ENCODE data around the gene ZNF287. TPM values are rescaled to one million over a fixed set of nuclear protein-coding genes. Genes with fewer than 3 reads are reported as not detected.
A peak's percentile ranks its signal among the peaks of the same experiment; 100 is the strongest.
"Not testable (repeated sequence)": the region's sequence is repeated elsewhere in the genome, so short reads cannot be mapped to it uniquely, and the experiment has no call there.

The ZNF287 gene
- total RNA-seq, 2 experiments from 2014 or later: 11.1 to 11.5 TPM

- peaks cover 87% of the 10 kb centered on the region for H3K9me3 Mint-ChIP-seq
- intact Hi-C loops (cut with micrococcal nuclease): no loop called here
These were observed 16.4 kb downstream of the ZNF287 start for GRCh38 chr17:16552637-16553045.

GRCh38 chr17:16551878-16552636 is 16.9 kb downstream of the ZNF287 start:
- ChIA-PET POLR2A (no interaction called here), CTCF (no interaction called here)
- Mint-ChIP-seq H3K36me3 (peaks cover 62% of the 10 kb centered on the region), H3K4me1 (ENCODE audit: low read depth) (no peaks in the 10 kb centered on the region), H3K4me3 (no peak overlapping the region), H3K27ac (no peak overlapping the region), H3K9me3 (peaks cover 87% of the 10 kb centered on the region), H3K27me3 (no peaks in the 10 kb centered on the region)
- intact Hi-C loops (cut with micrococcal nuclease): no loop called here
- no peak for DNase-seq

More at GRCh38 chr17:16552637-16553045, 16.4 kb downstream of the ZNF287 start:
- Mint-ChIP-seq H3K36me3 (peaks cover 67% of the 10 kb centered on the region), H3K4me1 (ENCODE audit: low read depth) (no peaks in the 10 kb centered on the region), H3K4me3 (no peak overlapping the region), H3K27me3 (no peaks in the 10 kb centered on the region), H3K27ac (no peak overlapping the region)
- ChIA-PET POLR2A (no interaction called here), CTCF (no interaction called here)
- DNase-seq: no peak

- Mint-ChIP-seq H3K27me3 (peaks cover 2% of the 10 kb centered on the region), H3K4me1 (ENCODE audit: low read depth) (peaks cover 14% of the 10 kb centered on the region), H3K4me3 (no peak overlapping the region), H3K27ac (no peak overlapping the region), H3K36me3 (peaks cover 3% of the 10 kb centered on the region), H3K9me3 (no peaks in the 10 kb centered on the region)
- DNase-seq: no peak
- POLR2A ChIA-PET: interaction anchor here (0.6 to 1.8 kb wide), 2 partner anchors 51 to 156 kb away, joined by 3 to 7 read pairs; partner anchors contain the start of gene UBB
- CTCF ChIA-PET: interaction anchor here (1.0 to 4.0 kb wide), 11 partner anchors 13 to 454 kb away, joined by 3 to 41 read pairs (median 7); partner anchors contain the start of genes CCDC144A and CENPV
- intact Hi-C loops (cut with micrococcal nuclease): loop anchor here (1.0 to 5.0 kb wide), 4 partner anchors 47 to 1500 kb away; partner anchors contain the start of genes ATPAF2 and GID4
These were observed 31.9 kb downstream of the ZNF287 start for GRCh38 chr17:16537130-16537458.

GRCh38 chr17:16534236-16534635 is 34.8 kb downstream of the ZNF287 start:
- H3K9me3 Mint-ChIP-seq: no peaks in the 10 kb centered on the region
- ChIA-PET POLR2A (no interaction called here), CTCF (interaction anchor here (4.0 kb wide), 1 partner anchor 55 kb away, joined by 41 read pairs; no protein-coding TSS in a partner anchor)
- no peak overlapping the region for H3K27ac Mint-ChIP-seq
- DNase-seq: no peak
- intact Hi-C loops (cut with micrococcal nuclease): no loop called here
- H3K4me3 Mint-ChIP-seq: no peak overlapping the region
- H3K4me1 Mint-ChIP-seq (ENCODE audit: low read depth): peaks cover 14% of the 10 kb centered on the region
- peaks cover 6% of the 10 kb centered on the region for H3K27me3 Mint-ChIP-seq
- no peaks in the 10 kb centered on the region for H3K36me3 Mint-ChIP-seq

GRCh38 chr17:16529906-16530305 is 39.1 kb downstream of the ZNF287 start:
- DNase-seq: no peak
- POLR2A ChIA-PET: no interaction called here
- intact Hi-C loops (cut with micrococcal nuclease): no loop called here
- Mint-ChIP-seq H3K9me3 (no peaks in the 10 kb centered on the region), H3K36me3 (no peaks in the 10 kb centered on the region), H3K27me3 (peaks cover 28% of the 10 kb centered on the region), H3K4me3 (no peak overlapping the region), H3K4me1 (ENCODE audit: low read depth) (peaks cover 3% of the 10 kb centered on the region), H3K27ac (no peak overlapping the region)
- CTCF ChIA-PET: interaction anchor here (1.5 kb wide), 1 partner anchor 9 kb away, joined by 5 read pairs; no protein-coding TSS in a partner anchor

- CTCF ChIA-PET: interaction anchor here (0.7 to 0.9 kb wide), 2 partner anchors 9 to 73 kb away, joined by 3 to 4 read pairs; no protein-coding TSS in a partner anchor
- Mint-ChIP-seq H3K4me1 (ENCODE audit: low read depth) (peaks cover 4% of the 10 kb centered on the region), H3K4me3 (no peak overlapping the region), H3K9me3 (no peaks in the 10 kb centered on the region), H3K27ac (no peak overlapping the region), H3K27me3 (peaks cover 28% of the 10 kb centered on the region), H3K36me3 (no peaks in the 10 kb centered on the region)
- intact Hi-C loops (cut with micrococcal nuclease): no loop called here
- no peak for DNase-seq
- POLR2A ChIA-PET: no interaction called here
These were observed 41.7 kb downstream of the ZNF287 start for GRCh38 chr17:16527298-16527697.

- H3K4me1 Mint-ChIP-seq (ENCODE audit: low read depth); H3K36me3 Mint-ChIP-seq; H3K9me3 Mint-ChIP-seq; H3K27ac Mint-ChIP-seq; intact Hi-C loops (cut with micrococcal nuclease); DNase-seq; H3K4me3 Mint-ChIP-seq: not testable (repeated sequence)
- peaks cover 26% of the 10 kb centered on the region for H3K27me3 Mint-ChIP-seq
- ChIA-PET POLR2A (interaction anchor here (0.6 kb wide), 2 partner anchors 55 to 200 kb away, joined by 4 read pairs; no protein-coding TSS in a partner anchor), CTCF (interaction anchor here (1.0 to 6.2 kb wide), 3 partner anchors 10 to 162 kb away, joined by 5 to 113 read pairs (median 9); no protein-coding TSS in a partner anchor)
These were observed 43.4 kb downstream of the ZNF287 start for GRCh38 chr17:16525556-16525955.

GRCh38 chr17:16521070-16521727 is 47.8 kb downstream of the ZNF287 start:
- Mint-ChIP-seq H3K9me3 (no peaks in the 10 kb centered on the region), H3K4me3 (no peak overlapping the region), H3K4me1 (ENCODE audit: low read depth) (peaks cover 6% of the 10 kb centered on the region), H3K27me3 (peaks cover 24% of the 10 kb centered on the region), H3K27ac (no peak overlapping the region), H3K36me3 (no peaks in the 10 kb centered on the region)
- intact Hi-C loops (cut with micrococcal nuclease): loop anchor here (1.0 kb wide), 3 partner anchors 68 to 158 kb away; no protein-coding TSS in a partner anchor
- ChIA-PET POLR2A (interaction anchor here (0.9 kb wide), 1 partner anchor 74 kb away, joined by 3 read pairs; no protein-coding TSS in a partner anchor), CTCF (interaction anchor here (0.6 to 6.2 kb wide), 52 partner anchors 8 to 467 kb away, joined by 3 to 113 read pairs (median 4); partner anchors contain the start of genes CENPV and LRRC75A)
- DNase-seq: peak; percentile 75

GRCh38 chr17:16519021-16519420 is 50.0 kb downstream of the ZNF287 start:
- DNase-seq: no peak
- Mint-ChIP-seq H3K27me3 (peaks cover 25% of the 10 kb centered on the region), H3K27ac (no peak overlapping the region), H3K9me3 (no peaks in the 10 kb centered on the region), H3K36me3 (no peaks in the 10 kb centered on the region), H3K4me3 (no peak overlapping the region), H3K4me1 (ENCODE audit: low read depth) (peaks cover 3% of the 10 kb centered on the region)
- POLR2A ChIA-PET: no interaction called here
- CTCF ChIA-PET: interaction anchor here (0.7 to 2.1 kb wide), 3 partner anchors 17 to 599 kb away, joined by 4 to 12 read pairs (median 5); no protein-coding TSS in a partner anchor
- intact Hi-C loops (cut with micrococcal nuclease): no loop called here

GRCh38 chr17:16517477-16517876 is 51.5 kb downstream of the ZNF287 start:
- H3K4me3 Mint-ChIP-seq: no peak overlapping the region
- H3K4me1 Mint-ChIP-seq (ENCODE audit: low read depth): peaks cover 3% of the 10 kb centered on the region
- H3K27ac Mint-ChIP-seq: no peak overlapping the region
- H3K36me3 Mint-ChIP-seq: no peaks in the 10 kb centered on the region
- ChIA-PET POLR2A (no interaction called here), CTCF (interaction anchor here (0.9 to 2.1 kb wide), 5 partner anchors 8 to 179 kb away, joined by 3 to 12 read pairs (median 4); no protein-coding TSS in a partner anchor)
- H3K9me3 Mint-ChIP-seq: no peaks in the 10 kb centered on the region
- intact Hi-C loops (cut with micrococcal nuclease): no loop called here
- peaks cover 25% of the 10 kb centered on the region for H3K27me3 Mint-ChIP-seq
- DNase-seq: no peak

- H3K9me3 Mint-ChIP-seq: no peaks in the 10 kb centered on the region
- intact Hi-C loops (cut with micrococcal nuclease): no loop called here
- no peak overlapping the region for H3K27ac Mint-ChIP-seq
- ChIA-PET POLR2A (no interaction called here), CTCF (interaction anchor here (0.9 to 1.4 kb wide), 3 partner anchors 8 to 178 kb away, joined by 3 to 8 read pairs (median 4); no protein-coding TSS in a partner anchor)
- H3K4me3 Mint-ChIP-seq: no peak overlapping the region
- peaks cover 3% of the 10 kb centered on the region for H3K4me1 Mint-ChIP-seq (ENCODE audit: low read depth)
- no peaks in the 10 kb centered on the region for H3K36me3 Mint-ChIP-seq
- DNase-seq: no peak
- H3K27me3 Mint-ChIP-seq: peaks cover 25% of the 10 kb centered on the region
These were observed 52.4 kb downstream of the ZNF287 start for GRCh38 chr17:16516594-16517051.

- no peak for DNase-seq
- H3K27ac Mint-ChIP-seq: no peak overlapping the region
- no peak overlapping the region for H3K4me3 Mint-ChIP-seq
- H3K36me3 Mint-ChIP-seq: no peaks in the 10 kb centered on the region
- intact Hi-C loops (cut with micrococcal nuclease): no loop called here
- peaks cover 21% of the 10 kb centered on the region for H3K27me3 Mint-ChIP-seq
- CTCF ChIA-PET: no interaction called here
- POLR2A ChIA-PET: no interaction called here
- no peaks in the 10 kb centered on the region for H3K9me3 Mint-ChIP-seq
- no peaks in the 10 kb centered on the region for H3K4me1 Mint-ChIP-seq (ENCODE audit: low read depth)
These were observed 53.1 kb downstream of the ZNF287 start for GRCh38 chr17:16515933-16516332.
